ENCODE results near the gene BBC3.
A peak's percentile ranks its signal among the peaks of the same experiment; 100 is the strongest.

Gene BBC3

DNA sequence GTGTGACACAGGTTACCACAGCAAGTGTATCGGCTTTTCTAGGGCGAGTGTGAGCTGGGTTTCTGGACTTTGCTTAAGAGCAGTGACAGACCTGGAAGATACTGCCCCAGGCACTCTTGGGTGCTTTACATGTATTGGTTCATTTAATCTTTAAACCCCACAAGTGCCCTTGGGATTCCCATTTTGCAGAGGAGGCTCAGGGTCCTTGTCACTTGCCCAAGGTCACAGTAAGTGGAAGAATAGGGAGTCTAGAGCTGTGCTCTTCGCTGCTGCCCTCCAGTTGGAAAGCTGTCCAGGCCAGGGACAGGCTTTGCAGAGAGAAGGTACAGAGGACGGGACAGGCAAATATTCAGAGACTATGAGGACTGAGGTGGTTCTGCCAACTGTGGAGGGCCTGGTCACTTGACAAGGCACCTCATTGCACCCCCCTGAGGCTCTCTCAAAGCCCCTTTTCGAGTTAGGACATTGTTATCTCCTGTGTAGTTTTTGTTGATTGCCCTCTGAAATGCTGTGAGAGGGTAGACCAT lies 42.4 kb downstream of the BBC3 start:
- no peak for DNase-seq

DNA sequence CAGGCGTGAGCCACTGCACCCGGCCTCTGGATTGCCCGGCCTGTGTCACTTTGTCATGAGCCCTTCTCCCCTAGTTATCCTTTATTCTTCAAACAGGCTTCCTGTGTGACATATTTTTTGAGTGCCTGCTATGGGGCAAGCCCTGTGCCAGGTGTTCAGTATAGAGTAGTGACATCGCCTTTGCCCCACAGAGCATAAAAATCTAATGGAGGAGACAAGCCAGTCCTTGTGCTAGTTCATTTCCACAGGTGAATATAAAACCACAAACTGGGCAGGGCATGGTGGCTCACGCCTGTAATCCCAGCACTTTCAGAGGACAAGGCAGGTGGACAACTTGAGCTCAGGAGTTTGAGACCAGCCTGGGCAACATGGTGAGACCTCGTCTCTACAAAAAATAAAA lies 43.2 kb downstream of the BBC3 start:
- no peak for DNase-seq

DNA sequence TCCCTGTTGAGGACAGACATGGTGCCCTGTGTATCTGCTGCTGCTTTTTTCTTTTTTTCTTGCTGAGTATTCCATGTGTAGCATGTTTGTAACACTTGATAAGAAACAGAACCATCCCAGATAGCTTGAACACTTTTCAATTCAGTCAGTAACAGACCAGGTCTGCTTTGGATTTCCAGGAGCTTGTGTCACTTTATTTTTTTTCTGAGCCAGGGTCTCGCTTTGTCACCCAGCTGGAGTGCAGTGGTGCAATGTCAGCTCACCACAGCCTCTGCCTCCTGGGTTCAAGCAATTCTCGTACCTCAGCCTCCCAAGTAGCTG lies 43.7 kb downstream of the BBC3 start:
- no peak for DNase-seq

DNA sequence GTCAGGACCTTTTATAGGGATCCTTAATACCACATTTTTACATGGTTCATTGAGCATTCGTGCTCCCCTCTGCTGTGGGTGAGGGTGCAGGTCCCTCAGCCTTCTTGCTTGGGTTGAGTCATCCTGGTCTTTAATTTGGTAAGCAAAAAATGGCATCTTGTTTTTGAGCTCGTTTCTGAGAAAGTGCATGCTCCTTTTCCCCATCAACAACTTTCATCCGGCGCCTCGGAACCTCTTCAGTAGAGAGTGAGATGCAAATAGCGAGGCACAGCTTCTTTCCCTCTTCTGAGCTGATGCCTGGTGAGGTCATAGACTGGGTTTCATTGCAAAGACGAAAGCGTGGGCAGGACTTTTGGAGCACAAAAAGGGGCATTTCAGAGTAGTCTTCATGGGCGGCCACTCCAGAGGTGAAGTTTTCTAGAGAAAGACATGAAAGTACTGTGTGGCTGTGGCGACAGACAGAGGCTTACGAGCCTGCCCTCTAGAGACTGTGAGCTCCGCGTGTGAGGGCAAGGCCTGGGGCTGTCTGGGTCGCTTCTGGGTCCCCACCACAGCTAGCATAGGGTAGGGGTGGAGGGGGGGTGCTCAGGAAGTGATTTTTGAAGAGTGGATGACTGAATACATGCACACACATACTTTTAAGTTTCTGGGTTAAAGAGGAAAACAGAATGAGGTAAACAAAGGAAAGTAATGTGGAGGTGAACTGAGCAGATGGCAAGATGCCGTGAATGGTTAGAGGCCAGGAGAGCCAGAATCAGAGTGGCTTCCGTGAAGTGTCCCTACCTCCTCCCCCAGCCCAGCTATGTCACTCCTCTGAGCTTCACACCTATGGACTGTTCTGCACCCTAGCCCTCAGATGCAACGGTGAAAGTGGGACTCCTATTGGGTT lies 44.3 kb downstream of the BBC3 start:
- peak; percentile 77 to 86 for DNase-seq

DNA sequence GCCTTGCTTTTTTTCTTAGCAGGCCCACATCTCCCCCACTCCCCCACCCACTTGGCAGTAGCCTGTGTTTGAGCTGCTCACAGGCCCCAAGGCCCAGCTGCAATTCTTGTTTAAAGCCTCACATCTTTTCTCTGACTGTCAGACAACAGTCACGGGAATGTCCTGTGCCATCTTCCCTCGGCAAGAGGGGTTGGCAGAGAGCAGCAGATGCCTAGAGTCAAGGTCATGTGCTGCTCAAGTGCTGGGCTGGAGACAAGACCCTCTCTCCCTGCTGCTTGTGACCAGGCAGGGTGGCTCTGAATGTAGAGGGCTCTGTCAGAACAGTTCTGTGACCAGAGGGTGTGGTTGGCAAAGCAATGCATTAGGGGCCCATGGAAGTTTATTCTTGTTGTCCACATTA lies 47.4 kb downstream of the BBC3 start:
- DNase-seq: no peak

DNA sequence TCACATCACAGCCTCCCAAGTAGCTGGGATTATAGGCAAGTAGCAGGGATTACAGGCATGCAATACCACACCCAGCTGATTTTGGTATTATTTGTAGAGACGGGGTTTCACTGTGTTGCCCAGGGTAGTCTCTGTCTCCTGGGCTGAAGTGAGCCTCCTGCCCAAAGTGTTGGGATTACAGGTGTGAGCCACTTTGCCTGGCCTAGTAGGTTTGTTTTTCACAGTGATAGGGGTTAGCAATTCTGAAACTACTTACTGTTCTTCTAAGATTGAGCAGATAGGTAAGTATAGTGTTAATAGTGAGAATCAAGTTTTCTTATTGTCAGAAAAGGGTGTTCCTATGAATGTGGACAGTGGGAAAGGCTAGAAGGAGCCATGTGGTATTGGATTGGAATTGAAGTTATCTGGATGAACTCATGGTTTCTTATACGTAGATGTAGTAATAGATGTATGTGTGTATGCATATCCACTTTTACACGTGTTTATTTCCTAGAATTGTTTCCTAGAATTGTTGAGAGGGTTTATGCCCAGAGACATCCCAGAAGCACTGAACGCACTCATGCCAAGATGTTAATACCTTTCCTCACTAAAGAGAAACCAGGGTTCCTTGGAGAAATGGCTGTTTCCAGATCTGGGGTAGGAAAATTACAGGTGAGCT lies 51.2 kb downstream of the BBC3 start:
- no peak for DNase-seq

DNA sequence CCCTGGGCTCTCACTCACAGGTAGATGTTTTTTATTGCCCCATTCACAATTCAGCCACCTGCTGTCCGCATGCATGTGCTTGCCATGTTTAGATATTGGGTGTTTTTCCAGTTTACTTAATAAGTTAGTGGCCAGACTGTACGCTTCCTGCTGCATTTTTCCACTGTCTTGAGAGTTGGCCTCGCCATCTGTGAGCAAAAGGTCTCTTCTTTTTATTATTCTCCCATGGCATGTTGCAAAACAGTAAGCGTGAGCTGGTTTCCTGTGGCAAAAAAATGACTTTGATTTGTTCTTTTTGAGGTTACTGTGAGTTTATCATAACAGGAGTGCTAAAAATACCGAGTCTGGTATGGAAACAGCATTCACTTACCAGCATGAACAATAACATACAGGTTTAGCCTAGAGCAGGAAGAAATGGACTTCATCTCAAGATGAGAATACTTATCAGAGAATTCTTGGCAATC lies 54.3 kb downstream of the BBC3 start:
- peak; percentile 22 to 45 for DNase-seq

DNA sequence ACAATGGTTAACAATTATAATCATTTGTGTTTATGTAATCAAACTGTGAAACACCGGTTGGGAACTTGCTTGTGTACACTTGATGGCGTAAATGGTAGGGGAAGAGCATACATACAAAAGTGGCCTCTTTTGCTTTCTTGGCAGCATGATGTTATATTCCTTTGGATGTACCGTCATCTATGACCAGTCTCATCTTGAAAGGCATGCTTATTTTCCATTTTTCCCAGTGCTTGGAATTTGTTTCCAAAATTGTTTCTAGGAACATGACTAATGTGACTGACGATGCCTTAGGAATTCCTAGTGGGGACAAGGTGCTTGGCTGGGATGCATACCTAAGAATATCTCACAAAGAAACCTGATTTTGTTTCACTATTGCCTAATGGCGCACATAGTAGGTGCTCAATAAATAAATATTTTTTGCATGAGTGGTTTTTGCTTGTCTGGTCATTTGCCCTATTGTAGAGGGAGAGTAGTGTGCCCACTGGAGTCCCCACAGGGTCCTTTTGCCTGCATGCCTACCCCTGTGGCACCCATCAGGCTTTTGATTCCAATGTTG lies 54.9 kb downstream of the BBC3 start:
- no peak for DNase-seq

DNA sequence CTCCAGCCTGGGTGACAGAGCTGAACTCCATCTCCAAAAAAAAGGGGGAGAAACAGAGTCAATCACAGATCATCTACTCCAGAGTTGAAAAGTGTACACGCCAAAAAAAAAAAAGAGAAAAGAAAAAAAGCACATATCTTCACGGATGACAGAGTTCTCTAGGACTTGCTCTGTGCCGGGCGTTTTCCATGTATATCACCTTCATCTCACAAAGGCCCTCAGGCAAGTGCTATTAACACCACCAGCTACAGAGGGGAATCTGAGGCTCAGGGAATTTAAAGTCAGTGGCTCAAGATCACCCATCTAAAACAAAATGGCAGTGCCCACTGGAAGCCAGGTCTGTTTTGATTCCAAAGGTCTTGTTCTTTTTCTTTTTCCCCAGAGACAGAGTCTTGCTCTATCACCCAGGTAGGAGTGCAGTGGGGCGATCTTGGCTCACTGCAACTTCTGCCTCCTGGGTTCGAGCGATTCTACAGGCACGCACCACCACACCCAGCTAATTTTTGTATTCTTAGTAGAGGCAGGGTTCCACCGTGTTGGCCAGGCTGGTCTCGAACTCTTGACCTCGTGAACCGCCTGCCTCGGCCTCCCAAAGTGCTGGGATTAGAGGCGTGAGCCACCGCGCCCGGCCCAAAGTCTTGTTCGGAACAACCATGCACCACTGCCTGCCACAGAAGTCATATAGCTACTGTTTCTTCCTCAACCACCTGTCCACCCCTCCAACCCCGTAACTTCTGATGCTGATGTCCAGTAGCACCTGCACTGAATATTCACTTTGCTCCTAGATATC lies 58.1 kb downstream of the BBC3 start:
- no peak for DNase-seq

Measured in stimulated activated CD4-positive, alpha-beta T cell treated with anti-CD3 and anti-CD28 coated beads, Interleukin-2, amount 100 ng/mL, for 24 hours (primary cell).